Measurements from ENCODE around the gene MSANTD2.

GRCh38 chr11:124717421-124717785 is 82.8 kb downstream of the MSANTD2 start:
- TF ChIP-seq GATA2 (IDR thresholded peaks at IDR 0.05; ENCODE audit: low read depth, low read length) (no peak), GATA3 (IDR thresholded peaks at IDR 0.05; ENCODE audit: low read depth, low read length) (no peak)

Data from SH-SY5Y (cell line).